ENCODE measurements around the gene ZFAND6.
"Not testable (repeated sequence)": the region's sequence is repeated elsewhere in the genome, so short reads cannot be mapped to it uniquely, and the experiment has no call there.

The ZFAND6 gene

DNA sequence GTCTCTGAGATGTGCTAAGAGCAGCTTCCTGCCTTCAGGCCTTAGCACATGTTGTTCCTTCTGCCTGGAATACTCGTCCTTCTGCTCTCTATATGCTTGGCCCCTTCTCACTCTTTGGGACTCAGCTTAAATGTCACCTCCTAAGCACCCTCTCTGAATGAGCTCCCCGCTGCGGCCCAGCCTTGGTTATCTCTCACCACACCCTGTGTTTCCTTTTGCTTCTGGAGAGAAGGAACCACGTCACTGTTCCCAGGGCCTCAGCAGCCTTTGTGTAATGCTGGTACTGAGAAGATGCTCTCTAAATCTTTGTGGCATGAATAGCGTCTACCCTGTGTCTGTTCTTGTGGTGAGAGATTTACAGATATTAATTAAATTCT, 95.5 kb downstream of the ZFAND6 start:
- H3K4me3 ChIP-seq (ENCODE audit: low read length), result no peak overlapping the region
- WGBS (ENCODE audit: insufficient coverage, insufficient read length), result no CpG with 5 or more reads among the region's 5 CpGs
- no peaks in the 10 kb centered on the region for H3K36me3 ChIP-seq (ENCODE audit: control insufficient read depth, insufficient read depth, low read length)
- no peaks in the 10 kb centered on the region for H3K27me3 ChIP-seq (ENCODE audit: control insufficient read depth, insufficient read depth, low read length)
- no peak overlapping the region for H3K27ac ChIP-seq (ENCODE audit: low read length)
- H3K4me1 ChIP-seq (ENCODE audit: control insufficient read depth, insufficient read depth, low read length), result no peaks in the 10 kb centered on the region
- no peaks in the 10 kb centered on the region for H3K9me3 ChIP-seq (ENCODE audit: control insufficient read depth, insufficient read depth, low read length)
- no peak for DNase-seq (ENCODE audit: low read depth, low spot score)

DNA sequence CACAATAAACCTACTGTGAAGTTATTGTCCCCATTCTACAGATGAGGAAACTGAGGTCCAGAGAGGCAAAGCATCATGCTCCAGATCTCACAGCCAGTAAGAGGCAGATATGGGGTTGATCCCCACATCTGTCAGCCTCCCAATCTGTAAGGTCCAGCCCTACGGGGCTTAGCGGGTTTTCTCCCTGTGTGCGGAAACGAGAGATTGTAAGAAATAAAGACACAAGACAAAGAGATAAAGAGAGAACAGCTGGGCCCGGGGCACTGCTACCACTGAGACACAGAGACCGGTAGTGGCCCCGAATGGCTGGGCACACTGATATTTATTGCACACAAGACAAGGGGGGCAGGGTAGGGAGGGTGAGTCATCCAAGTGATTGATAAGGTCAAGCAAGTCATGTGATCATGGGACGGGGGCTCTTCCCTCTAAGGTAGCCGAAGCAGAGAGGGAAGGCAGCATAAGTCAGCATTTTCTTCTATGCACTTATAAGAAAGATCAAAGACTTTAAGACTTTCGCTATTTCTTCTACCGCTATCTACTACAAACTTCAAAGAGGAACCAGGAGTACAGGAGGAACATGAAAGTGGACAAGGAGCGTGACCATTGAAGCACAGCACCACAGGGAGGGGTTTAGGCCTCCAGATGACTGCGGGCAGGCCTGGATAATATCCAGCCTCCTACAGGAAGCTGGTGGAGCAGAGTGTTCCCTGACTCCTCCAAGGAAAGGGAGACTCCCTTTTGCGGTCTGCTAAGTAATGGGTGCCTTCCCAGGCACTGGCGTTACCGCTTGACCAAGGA, 96.1 kb downstream of the ZFAND6 start:
- WGBS (ENCODE audit: insufficient coverage, insufficient read length), result no CpG with 5 or more reads among the region's 16 CpGs
- H3K4me1 ChIP-seq (ENCODE audit: control insufficient read depth, insufficient read depth, low read length); H3K4me3 ChIP-seq (ENCODE audit: low read length); H3K27ac ChIP-seq (ENCODE audit: low read length); H3K27me3 ChIP-seq (ENCODE audit: control insufficient read depth, insufficient read depth, low read length); H3K9me3 ChIP-seq (ENCODE audit: control insufficient read depth, insufficient read depth, low read length); DNase-seq (ENCODE audit: low read depth, low spot score); H3K36me3 ChIP-seq (ENCODE audit: control insufficient read depth, insufficient read depth, low read length): not testable (repeated sequence)

DNA sequence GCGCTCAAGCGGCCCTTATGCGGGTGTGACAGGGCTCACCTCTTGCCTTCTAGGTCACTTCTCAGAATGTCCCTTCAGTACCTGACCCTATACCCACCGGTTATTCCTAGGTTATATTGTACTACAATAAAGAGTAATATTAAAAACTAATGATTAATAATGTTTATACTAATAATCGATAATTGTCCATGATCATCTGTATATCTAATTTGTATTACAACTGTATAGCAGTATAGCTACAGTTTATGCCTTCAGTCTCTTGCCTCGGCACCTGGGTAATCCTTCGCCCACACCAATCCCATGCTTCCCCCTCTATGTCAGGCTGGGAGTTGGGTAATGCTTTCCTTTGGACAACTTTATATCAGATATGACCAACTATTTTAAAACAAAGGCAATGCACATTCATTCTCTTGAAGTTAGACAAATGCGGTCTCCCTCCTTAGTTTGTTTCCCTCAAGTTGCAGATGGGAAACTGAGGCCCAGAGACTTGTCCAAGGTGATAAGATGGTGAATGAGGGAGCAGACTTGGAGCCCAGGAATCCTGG, 96.8 kb downstream of the ZFAND6 start:
- Histone ChIP-seq H3K27ac (ENCODE audit: low read length) (no peak overlapping the region), H3K27me3 (ENCODE audit: control insufficient read depth, insufficient read depth, low read length) (no peaks in the 10 kb centered on the region), H3K4me3 (ENCODE audit: low read length) (no peak overlapping the region), H3K4me1 (ENCODE audit: control insufficient read depth, insufficient read depth, low read length) (no peaks in the 10 kb centered on the region), H3K9me3 (ENCODE audit: control insufficient read depth, insufficient read depth, low read length) (no peaks in the 10 kb centered on the region), H3K36me3 (ENCODE audit: control insufficient read depth, insufficient read depth, low read length) (0 out of 2 replicates have a peak, but pooled peaks cover 3% of the 10 kb centered on the region)
- WGBS (ENCODE audit: insufficient coverage, insufficient read length), result no CpG with 5 or more reads among the region's 8 CpGs
- no peak for DNase-seq (ENCODE audit: low read depth, low spot score)

DNA sequence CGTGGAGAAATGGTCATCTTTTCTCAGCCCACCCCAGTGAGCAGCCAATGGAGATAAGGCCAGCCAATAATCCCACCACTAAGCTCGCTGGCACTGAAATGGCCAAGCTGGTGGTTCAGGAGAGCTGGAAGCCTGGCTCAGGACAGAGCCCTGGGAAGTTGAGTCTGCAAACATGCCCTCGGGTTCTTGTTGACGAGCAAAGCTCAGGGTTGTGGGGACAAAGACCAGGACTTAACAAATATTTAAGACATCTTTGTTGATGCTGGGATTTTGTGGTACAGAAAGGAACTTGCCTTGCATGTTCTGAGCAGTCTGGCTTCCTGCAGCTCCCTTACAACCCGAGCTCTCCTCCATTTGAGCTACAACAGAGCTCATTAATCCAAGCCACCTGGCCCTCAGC, 97.7 kb downstream of the ZFAND6 start:
- Histone ChIP-seq H3K27ac (ENCODE audit: low read length) (no peak overlapping the region), H3K9me3 (ENCODE audit: control insufficient read depth, insufficient read depth, low read length) (no peaks in the 10 kb centered on the region), H3K27me3 (ENCODE audit: control insufficient read depth, insufficient read depth, low read length) (no peaks in the 10 kb centered on the region), H3K4me3 (ENCODE audit: low read length) (no peak overlapping the region), H3K4me1 (ENCODE audit: control insufficient read depth, insufficient read depth, low read length) (no peaks in the 10 kb centered on the region), H3K36me3 (ENCODE audit: control insufficient read depth, insufficient read depth, low read length) (peaks cover 3% of the 10 kb centered on the region; the same call in 1 of the 2 replicates)
- no CpG with 5 or more reads among the region's 5 CpGs for WGBS (ENCODE audit: insufficient coverage, insufficient read length)
- no peak for DNase-seq (ENCODE audit: low read depth, low spot score)

DNA sequence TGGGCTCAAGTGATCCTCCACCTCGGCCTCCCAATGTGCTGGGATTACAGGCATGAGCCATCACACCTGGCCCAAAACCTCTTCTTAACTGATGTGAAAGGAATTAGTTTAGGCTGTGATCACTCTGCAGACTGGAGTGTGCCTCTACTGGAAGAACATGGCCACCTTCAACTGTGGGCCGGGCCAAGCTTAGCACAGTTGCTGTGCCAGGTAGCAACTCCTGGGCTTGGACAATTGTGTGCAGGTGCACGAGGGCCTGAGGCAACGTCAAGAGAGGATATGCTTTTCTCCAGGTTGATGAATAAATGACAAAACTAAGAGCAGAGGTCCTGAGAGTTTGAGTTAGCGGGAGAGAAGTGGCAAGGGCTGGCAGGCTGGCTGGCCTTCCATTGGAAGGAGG, 99.8 kb downstream of the ZFAND6 start:
- no CpG with 5 or more reads among the region's 5 CpGs for WGBS (ENCODE audit: insufficient coverage, insufficient read length)
- H3K4me1 ChIP-seq (ENCODE audit: control insufficient read depth, insufficient read depth, low read length), result no peaks in the 10 kb centered on the region
- no peaks in the 10 kb centered on the region for H3K27me3 ChIP-seq (ENCODE audit: control insufficient read depth, insufficient read depth, low read length)
- H3K4me3 ChIP-seq (ENCODE audit: low read length), result no peak overlapping the region
- no peaks in the 10 kb centered on the region for H3K9me3 ChIP-seq (ENCODE audit: control insufficient read depth, insufficient read depth, low read length)
- DNase-seq (ENCODE audit: low read depth, low spot score), result no peak
- no peak overlapping the region for H3K27ac ChIP-seq (ENCODE audit: low read length)
- peaks cover 5% of the 10 kb centered on the region; the same call in 1 of the 2 replicates for H3K36me3 ChIP-seq (ENCODE audit: control insufficient read depth, insufficient read depth, low read length)

DNA sequence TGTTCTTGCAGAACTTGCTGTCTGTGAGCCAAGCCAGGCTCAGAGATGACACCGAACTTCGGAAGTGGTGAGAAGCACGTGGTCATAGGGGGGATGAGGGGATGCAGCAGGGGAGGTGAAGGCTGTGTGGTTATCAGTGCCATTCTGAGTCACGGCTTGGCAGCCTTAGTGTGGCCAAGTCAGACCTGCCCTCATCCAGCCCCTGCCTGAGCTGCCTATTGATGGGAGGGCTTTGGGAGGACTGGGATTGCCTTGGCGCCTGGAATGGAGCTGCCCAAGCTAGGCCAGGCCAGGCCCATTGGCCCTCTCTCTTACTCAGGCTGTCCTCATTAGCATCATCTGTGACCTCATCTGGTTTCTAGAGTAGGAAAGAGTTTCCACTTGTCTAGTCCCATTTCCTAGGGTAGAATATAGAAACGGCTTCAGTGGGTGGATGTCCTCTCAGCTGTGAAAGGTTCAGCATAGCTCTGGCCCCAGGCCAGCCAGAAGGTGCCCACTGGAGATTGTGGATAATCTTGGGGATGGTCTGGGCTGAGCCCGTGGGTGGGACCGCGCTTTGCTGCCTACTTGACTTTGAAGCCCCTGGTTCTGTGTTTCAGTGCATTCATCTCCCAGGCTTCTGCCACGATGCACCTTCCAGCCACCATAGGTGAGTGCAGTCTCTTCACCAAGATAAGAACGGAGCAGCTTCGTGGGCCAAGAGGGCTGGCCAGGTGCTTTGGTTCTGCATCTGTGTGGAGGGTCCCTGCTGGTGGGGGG, 100.5 kb downstream of the ZFAND6 start:
- no peaks in the 10 kb centered on the region for H3K27me3 ChIP-seq (ENCODE audit: control insufficient read depth, insufficient read depth, low read length)
- WGBS (ENCODE audit: insufficient coverage, insufficient read length), result no CpG with 5 or more reads among the region's 12 CpGs
- DNase-seq (ENCODE audit: low read depth, low spot score), result no peak

DNA sequence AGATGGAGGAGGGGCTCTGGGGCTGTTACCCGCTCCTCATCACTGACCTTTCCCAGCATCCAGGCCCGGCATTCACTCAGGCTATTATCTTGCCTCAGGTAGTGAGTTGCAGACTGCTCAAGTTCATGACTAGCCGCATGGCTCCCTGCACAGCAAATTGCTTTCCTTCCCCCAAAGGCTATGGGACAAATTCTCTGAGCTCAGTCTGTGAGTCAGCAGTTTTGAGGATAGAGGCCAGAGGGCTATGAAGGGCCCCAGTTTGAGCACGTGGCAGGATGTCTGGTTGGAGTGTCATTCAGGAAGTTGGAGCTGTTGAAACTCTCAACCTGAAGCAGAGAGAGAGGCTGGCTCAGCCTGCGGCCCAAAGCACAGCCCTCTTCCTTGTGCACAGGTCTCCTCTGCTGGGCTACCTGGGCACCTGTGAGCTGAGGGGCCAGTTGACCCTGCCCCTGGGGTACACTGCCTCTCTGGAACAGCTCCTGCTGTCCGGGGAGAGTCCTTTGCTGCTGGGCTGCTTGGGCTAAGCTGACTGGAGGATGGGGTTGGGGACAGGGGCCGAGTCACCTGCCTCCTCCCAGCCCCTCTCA, 101.2 kb downstream of the ZFAND6 start:
- Histone ChIP-seq H3K4me3 (ENCODE audit: low read length) (no peak overlapping the region), H3K27ac (ENCODE audit: low read length) (no peak overlapping the region), H3K36me3 (ENCODE audit: control insufficient read depth, insufficient read depth, low read length) (peaks cover 5% of the 10 kb centered on the region; the same call in 1 of the 2 replicates), H3K9me3 (ENCODE audit: control insufficient read depth, insufficient read depth, low read length) (no peaks in the 10 kb centered on the region), H3K27me3 (ENCODE audit: control insufficient read depth, insufficient read depth, low read length) (no peaks in the 10 kb centered on the region), H3K4me1 (ENCODE audit: control insufficient read depth, insufficient read depth, low read length) (no peaks in the 10 kb centered on the region)
- no peak for DNase-seq (ENCODE audit: low read depth, low spot score)
- no CpG with 5 or more reads among the region's 7 CpGs for WGBS (ENCODE audit: insufficient coverage, insufficient read length)

More for the DNA sequence above, 100.5 kb downstream of the ZFAND6 start:
- Histone ChIP-seq H3K9me3 (ENCODE audit: control insufficient read depth, insufficient read depth, low read length) (no peaks in the 10 kb centered on the region), H3K27ac (ENCODE audit: low read length) (no peak overlapping the region), H3K36me3 (ENCODE audit: control insufficient read depth, insufficient read depth, low read length) (peaks cover 5% of the 10 kb centered on the region; the same call in 1 of the 2 replicates), H3K4me3 (ENCODE audit: low read length) (no peak overlapping the region), H3K4me1 (ENCODE audit: control insufficient read depth, insufficient read depth, low read length) (no peaks in the 10 kb centered on the region)

DNA sequence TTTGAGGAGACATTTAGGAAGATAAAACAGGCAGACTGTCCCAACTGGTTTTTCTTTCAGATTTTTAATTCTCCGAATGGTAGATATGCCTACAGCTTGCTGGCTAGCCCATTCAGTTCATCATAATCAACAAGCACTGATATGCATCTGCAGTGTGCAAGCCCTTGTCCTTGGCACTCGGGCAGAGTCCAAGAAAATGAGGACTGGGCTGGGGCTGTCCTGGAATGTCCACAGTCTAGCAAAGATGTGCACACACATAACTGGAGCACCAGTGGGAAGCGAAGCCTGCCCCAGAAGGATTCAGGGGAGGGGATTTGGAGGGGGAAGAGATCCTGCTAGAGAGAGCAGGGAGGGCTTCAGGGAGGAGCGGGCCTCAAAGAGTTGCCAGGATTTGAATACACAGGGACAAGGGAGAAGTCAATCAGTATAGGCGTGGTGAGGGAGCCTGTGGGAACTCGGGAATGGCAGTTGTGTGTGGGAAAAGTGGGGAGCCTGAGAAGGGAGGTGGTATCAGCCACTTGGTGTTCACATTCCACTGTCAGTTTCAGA, 102.1 kb downstream of the ZFAND6 start:
- DNase-seq (ENCODE audit: low read depth, low spot score), result no peak
- Histone ChIP-seq H3K36me3 (ENCODE audit: control insufficient read depth, insufficient read depth, low read length) (peaks cover 5% of the 10 kb centered on the region; the same call in 1 of the 2 replicates), H3K27me3 (ENCODE audit: control insufficient read depth, insufficient read depth, low read length) (no peaks in the 10 kb centered on the region), H3K9me3 (ENCODE audit: control insufficient read depth, insufficient read depth, low read length) (no peaks in the 10 kb centered on the region), H3K4me3 (ENCODE audit: low read length) (no peak overlapping the region), H3K4me1 (ENCODE audit: control insufficient read depth, insufficient read depth, low read length) (no peaks in the 10 kb centered on the region), H3K27ac (ENCODE audit: low read length) (no peak overlapping the region)
- WGBS (ENCODE audit: insufficient coverage, insufficient read length), result no CpG with 5 or more reads among the region's 6 CpGs

DNA sequence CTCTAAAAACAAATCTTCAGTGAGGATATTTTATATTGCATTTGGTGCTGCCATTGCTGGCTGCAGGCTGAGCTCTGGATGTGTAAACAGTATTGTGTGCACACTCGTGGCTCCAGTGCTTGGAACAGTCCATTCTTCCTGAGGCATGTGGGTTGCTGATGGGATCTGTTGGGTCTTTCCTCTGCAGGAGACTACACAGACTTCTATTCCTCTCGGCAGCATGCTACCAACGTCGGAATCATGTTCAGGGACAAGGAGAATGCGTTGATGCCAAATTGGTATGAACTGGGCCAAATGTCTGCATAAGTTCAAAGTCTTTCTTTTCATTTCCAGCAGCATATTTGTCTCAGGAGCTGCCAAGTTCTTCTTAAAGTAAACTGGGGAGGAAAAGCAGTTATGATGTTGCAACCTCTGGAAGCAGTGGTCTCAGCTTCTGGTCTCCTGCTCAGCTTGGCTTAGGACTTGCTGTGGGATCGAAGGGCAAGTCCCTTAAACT, 102.6 kb downstream of the ZFAND6 start:
- no peaks in the 10 kb centered on the region for H3K4me1 ChIP-seq (ENCODE audit: control insufficient read depth, insufficient read depth, low read length)
- no CpG with 5 or more reads among the region's 6 CpGs for WGBS (ENCODE audit: insufficient coverage, insufficient read length)
- DNase-seq (ENCODE audit: low read depth, low spot score), result no peak
- no peak overlapping the region for H3K4me3 ChIP-seq (ENCODE audit: low read length)
- no peak overlapping the region for H3K27ac ChIP-seq (ENCODE audit: low read length)
- no peaks in the 10 kb centered on the region for H3K27me3 ChIP-seq (ENCODE audit: control insufficient read depth, insufficient read depth, low read length)
- H3K36me3 ChIP-seq (ENCODE audit: control insufficient read depth, insufficient read depth, low read length), result peaks cover 5% of the 10 kb centered on the region; the same call in 1 of the 2 replicates
- H3K9me3 ChIP-seq (ENCODE audit: control insufficient read depth, insufficient read depth, low read length), result no peaks in the 10 kb centered on the region

DNA sequence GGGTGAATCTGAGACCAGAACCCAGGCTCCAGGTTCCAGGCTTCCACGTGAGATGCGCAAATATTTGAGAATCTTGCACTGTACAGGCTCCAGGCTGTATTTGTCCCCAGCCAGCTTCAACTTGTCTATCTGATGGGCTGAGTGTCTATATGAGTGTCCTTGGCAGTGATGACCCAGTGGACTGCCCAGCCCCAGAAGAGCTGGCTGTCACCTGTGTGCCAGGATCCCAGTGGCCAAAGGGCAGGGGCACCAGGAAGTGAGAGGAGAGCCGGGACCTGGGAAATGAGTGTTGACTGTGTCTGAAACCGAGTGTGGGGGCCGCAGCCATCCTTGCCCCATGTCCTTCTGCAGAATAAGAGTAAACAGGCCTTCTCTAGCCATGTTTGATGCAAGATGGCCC, 103.7 kb downstream of the ZFAND6 start:
- DNase-seq (ENCODE audit: low read depth, low spot score), result no peak
- H3K36me3 ChIP-seq (ENCODE audit: control insufficient read depth, insufficient read depth, low read length), result peaks cover 5% of the 10 kb centered on the region; the same call in 1 of the 2 replicates
- H3K4me3 ChIP-seq (ENCODE audit: low read length), result no peak overlapping the region
- no peaks in the 10 kb centered on the region for H3K27me3 ChIP-seq (ENCODE audit: control insufficient read depth, insufficient read depth, low read length)
- no peaks in the 10 kb centered on the region for H3K9me3 ChIP-seq (ENCODE audit: control insufficient read depth, insufficient read depth, low read length)
- no peaks in the 10 kb centered on the region for H3K4me1 ChIP-seq (ENCODE audit: control insufficient read depth, insufficient read depth, low read length)
- no CpG with 5 or more reads among the region's 5 CpGs for WGBS (ENCODE audit: insufficient coverage, insufficient read length)
- H3K27ac ChIP-seq (ENCODE audit: low read length), result no peak overlapping the region

All from iPS DF 6.9 (cell line).